ENCODE data around the gene CDH22. TPM values are rescaled to one million over a fixed set of nuclear protein-coding genes. Genes with fewer than 3 reads are reported as not detected.
A peak's percentile ranks its signal among the peaks of the same experiment; 100 is the strongest.

CDH22 gene
- total RNA-seq, 1 donor from 2014 or later, result 1.3 TPM

GRCh38 chr20:46152824-46153586 lies 155.3 kb downstream of the CDH22 start:
- H3K4me1 Mint-ChIP-seq (ENCODE audit: unreplicated experiment), result no peaks in the 10 kb centered on the region
- no peaks in the 10 kb centered on the region for H3K36me3 Mint-ChIP-seq
- TF ChIP-seq CTCF (conservative IDR thresholded peaks at IDR 0.05), result no peak
- no peaks in the 10 kb centered on the region for H3K27me3 Mint-ChIP-seq
- DNase-seq (ENCODE audit: extremely low spot score, unreplicated experiment), result no peak
- H3K4me3 Mint-ChIP-seq, result no peak overlapping the region
- no peak overlapping the region for H3K27ac Mint-ChIP-seq
- no peaks in the 10 kb centered on the region for H3K9me3 Mint-ChIP-seq

GRCh38 chr20:46151936-46152335 lies 156.4 kb downstream of the CDH22 start:
- H3K4me3 Mint-ChIP-seq, result no peak overlapping the region
- H3K9me3 Mint-ChIP-seq, result no peaks in the 10 kb centered on the region
- no peaks in the 10 kb centered on the region for H3K36me3 Mint-ChIP-seq
- DNase-seq (ENCODE audit: extremely low spot score, unreplicated experiment), result no peak
- peak; percentile 65 for TF ChIP-seq CTCF (conservative IDR thresholded peaks at IDR 0.05)
- H3K27me3 Mint-ChIP-seq, result peaks cover 5% of the 10 kb centered on the region
- H3K4me1 Mint-ChIP-seq (ENCODE audit: unreplicated experiment), result no peaks in the 10 kb centered on the region
- H3K27ac Mint-ChIP-seq, result no peak overlapping the region

- no peaks in the 10 kb centered on the region for H3K36me3 Mint-ChIP-seq
- H3K4me1 Mint-ChIP-seq (ENCODE audit: unreplicated experiment), result no peaks in the 10 kb centered on the region
- no peak for TF ChIP-seq CTCF (conservative IDR thresholded peaks at IDR 0.05)
- DNase-seq (ENCODE audit: extremely low spot score, unreplicated experiment), result no peak
- H3K27ac Mint-ChIP-seq, result no peak overlapping the region
- H3K27me3 Mint-ChIP-seq, result peaks cover 5% of the 10 kb centered on the region
- no peak overlapping the region for H3K4me3 Mint-ChIP-seq
- no peaks in the 10 kb centered on the region for H3K9me3 Mint-ChIP-seq
Observed at GRCh38 chr20:46150943-46151342, 157.4 kb downstream of the CDH22 start.

- no peak for TF ChIP-seq CTCF (conservative IDR thresholded peaks at IDR 0.05)
- Mint-ChIP-seq H3K27ac (no peak overlapping the region), H3K9me3 (no peaks in the 10 kb centered on the region), H3K36me3 (no peaks in the 10 kb centered on the region), H3K4me1 (ENCODE audit: unreplicated experiment) (no peaks in the 10 kb centered on the region), H3K4me3 (no peak overlapping the region), H3K27me3 (peaks cover 16% of the 10 kb centered on the region)
- DNase-seq (ENCODE audit: extremely low spot score, unreplicated experiment), result no peak
Observed at GRCh38 chr20:46148313-46149208, 159.7 kb downstream of the CDH22 start.

GRCh38 chr20:46145713-46146112 lies 162.6 kb downstream of the CDH22 start:
- H3K4me3 Mint-ChIP-seq, result no peak overlapping the region
- H3K27me3 Mint-ChIP-seq, result peaks cover 43% of the 10 kb centered on the region
- no peak for DNase-seq (ENCODE audit: extremely low spot score, unreplicated experiment)
- no peaks in the 10 kb centered on the region for H3K4me1 Mint-ChIP-seq (ENCODE audit: unreplicated experiment)
- no peaks in the 10 kb centered on the region for H3K9me3 Mint-ChIP-seq
- H3K36me3 Mint-ChIP-seq, result no peaks in the 10 kb centered on the region
- no peak overlapping the region for H3K27ac Mint-ChIP-seq
- no peak for TF ChIP-seq CTCF (conservative IDR thresholded peaks at IDR 0.05)

Measured in type B pancreatic cell (in vitro differentiated cells).